Transverse colon (tissue), 4 donors: Measurements from ENCODE around the gene SYS1.

Experiments used
- CTCF ChIP-seq, 5 experiments: fragments of 200-600 bp in 3 of 5; fragments of 450-650 bp in 2 of 5; sonication (generic) in 3 of 5; IDR thresholded peaks; 1 replicate in 2 of 5; 2 replicates in 3 of 5; pipeline ENCODE4 v1.5.1; 2016 to 2017; ENCODE audit warnings: antibody characterized with exemption in 5 of 5, inconsistent platforms in 3 of 5, mild to moderate bottlenecking in 2 of 5, moderate library complexity in 1 of 5
- POLR2A ChIP-seq: fragments of 450-650 bp; IDR thresholded peaks from one replicate; pipeline ENCODE4 v1.6.1; 2016; ENCODE audit warnings: antibody characterized with exemption, mild to moderate bottlenecking, moderate library complexity
- POLR2AphosphoS5 ChIP-seq, 3 donors: sonication (generic); formaldehyde crosslinking; IDR thresholded peaks; one replicate each; pipeline ENCODE4 v1.6.1; 2016; ENCODE audit warnings: antibody characterized with exemption in 3 of 3

- TF ChIP-seq CTCF (IDR thresholded peaks at IDR 0.05) (no peak), POLR2AphosphoS5 (IDR thresholded peaks at IDR 0.05) (peak; percentile 77 to 81 (median 79)), POLR2A (peak; percentile 38)
These were observed 4.5 kb upstream of the SYS1 start for GRCh38 chr20:45358282-45359068.
